Esophagus mucosa (tissue), 1 donor: ENCODE results near the gene OBP2A. TPM values are rescaled to one million over a fixed set of nuclear protein-coding genes. Genes with fewer than 3 reads are reported as not detected.

Experiments used
- ATAC-seq: fragments of 200-7000 bp; cut with Tn5 transposase; one replicate; pipeline ENCODE4 v1.9.1; 2020
- total RNA-seq: library from RNA; stranded (reverse); gene quantifications from one replicate; pipeline ENCODE4 v1.2.4, GENCODE V29; 2023
- donor health status: DM: yes; HTN: yes; CAD: no.

The OBP2A gene
- total RNA-seq, 1 donor from 2014 or later = not detected

DNA sequence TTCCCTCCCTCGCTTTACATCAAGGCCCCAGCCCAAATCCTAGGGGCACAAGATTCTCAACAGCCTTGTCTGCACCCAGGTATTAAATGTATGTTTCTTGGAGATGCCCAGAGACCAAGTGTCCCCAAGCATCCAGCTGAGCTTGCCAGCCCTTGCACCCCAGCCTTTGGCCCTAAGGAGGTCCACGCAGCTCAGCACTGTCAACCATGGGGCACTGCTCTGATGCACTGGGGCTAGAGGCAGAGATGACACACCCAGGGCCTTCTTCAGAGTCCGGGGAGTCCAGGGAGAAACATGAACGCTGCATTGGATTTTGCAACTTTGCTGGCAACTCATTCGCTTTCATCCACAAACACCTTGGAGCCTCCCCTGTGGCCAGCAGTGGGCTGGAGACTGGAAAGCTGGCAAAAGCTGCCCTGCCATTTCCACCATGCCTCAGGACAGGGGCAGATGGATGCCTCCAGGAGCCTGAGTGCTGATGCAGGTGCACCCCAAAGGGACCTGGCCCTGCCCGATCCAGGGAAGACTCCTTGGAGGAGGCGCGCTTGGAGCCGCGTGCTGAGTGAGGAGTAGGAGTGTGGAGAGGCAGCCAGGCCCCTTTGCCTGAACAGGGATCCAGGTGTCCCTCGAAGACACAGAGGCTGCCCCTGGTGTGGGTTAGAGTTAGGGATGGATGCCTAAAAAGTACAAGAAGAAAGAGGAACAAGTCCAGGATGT, 34.9 kb downstream of the OBP2A start:
- no peak for ATAC-seq

DNA sequence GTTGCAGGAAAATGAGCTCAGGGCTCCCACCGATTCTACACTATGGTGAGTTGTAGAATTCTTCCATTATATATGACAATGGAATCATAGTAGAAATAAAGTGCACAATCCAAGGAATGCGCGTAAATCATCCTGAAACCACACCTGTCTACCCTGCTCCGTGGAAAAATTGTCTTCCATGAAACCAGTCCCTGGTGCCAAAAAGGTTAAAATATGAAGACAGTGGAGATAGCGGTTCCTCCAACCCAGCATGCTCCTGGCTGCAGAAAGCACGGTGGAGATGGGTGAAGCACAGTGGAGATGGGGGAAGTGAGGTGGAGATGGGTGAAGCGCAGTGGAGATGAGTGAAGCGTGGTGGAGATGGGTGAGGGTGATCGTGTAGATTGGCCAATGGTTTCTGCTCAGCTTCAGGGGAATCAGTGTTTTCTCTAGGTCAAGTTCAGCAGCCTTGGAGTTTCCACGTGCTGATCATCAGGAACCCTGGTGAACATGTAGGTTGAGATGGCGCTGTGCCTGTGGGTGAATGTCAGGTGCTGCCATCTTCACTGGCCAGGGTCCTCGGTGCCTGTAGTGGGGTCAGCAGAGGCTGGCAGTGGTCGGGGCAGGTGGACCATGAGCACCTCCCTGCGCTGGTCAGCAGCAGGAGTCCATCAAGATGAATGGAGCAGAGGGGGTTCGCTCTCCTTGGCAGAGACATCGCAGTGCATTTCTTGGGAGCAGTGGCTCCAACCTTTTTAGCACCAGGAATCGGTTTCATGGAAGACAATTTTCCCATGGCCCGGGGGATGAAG, 35.9 kb downstream of the OBP2A start:
- ATAC-seq = no peak

DNA sequence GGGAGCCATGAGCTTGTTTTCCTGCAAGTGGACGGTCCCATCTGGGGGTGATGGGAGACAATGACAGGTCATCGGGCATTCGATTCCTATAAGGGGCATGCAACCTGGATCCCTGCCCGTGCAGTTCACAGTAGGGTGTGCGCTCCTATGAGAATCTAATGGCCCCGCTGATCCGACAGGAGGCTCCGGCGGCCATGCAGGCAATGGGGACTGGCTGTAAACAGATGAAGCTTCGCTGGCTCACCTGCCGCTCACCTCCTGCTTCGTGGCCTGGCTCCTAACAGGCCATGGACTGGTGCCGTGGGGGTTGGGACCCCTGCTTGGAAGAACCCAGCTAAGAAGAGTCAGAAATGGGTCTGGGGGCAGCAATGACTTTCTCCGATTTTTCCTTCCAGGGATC, 36.6 kb downstream of the OBP2A start:
- ATAC-seq = no peak

DNA sequence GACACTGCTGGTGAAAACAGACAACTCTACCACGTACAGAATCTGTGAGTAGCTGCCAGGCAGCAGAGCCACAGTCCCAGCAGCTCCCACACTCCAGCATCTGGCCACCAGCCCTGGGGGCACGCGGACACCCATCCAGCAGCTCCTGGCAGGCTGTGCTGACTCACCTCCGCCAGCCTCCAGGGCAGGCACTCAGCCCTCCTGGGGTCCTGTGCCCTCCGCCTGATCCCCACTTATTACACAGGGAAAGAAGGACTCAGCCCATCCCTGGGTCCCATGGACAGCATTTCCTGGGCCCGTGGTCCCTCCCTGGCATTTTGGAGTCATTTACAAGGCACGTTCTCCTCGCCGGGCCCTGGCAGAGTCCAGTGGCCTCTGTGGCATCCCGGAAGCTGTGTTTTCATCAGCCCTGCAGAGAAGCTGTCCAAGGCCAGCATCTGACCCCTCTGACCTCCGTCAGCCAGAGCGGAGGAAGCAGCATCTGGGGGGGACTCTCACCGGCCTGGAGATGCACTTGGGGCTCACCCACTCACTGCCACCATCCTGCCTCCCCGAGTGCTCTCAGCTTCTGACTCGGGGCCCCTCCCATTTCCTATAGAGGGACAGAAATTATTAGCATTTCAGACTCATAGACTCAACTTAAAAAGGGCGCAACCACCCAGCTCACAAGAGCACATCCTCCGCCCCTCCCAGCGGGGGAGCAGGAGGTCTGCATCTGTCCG, 37.2 kb downstream of the OBP2A start:
- no peak for ATAC-seq

DNA sequence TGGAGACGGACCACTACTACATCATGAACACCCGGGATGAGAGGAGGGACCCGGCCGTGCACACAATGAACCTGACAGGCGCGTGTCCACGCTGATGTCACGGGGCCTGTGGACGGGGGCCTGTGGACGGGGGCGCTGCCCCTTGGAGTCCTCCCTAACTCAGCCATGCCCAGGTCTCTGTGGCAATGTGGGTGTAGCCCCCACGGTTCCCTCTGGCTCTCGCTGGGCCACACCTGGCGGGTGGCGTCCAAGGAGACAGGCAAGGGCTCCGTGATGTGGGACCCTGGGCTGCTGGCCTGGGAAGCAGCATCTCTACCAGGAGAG, 37.7 kb downstream of the OBP2A start:
- no peak for ATAC-seq

DNA sequence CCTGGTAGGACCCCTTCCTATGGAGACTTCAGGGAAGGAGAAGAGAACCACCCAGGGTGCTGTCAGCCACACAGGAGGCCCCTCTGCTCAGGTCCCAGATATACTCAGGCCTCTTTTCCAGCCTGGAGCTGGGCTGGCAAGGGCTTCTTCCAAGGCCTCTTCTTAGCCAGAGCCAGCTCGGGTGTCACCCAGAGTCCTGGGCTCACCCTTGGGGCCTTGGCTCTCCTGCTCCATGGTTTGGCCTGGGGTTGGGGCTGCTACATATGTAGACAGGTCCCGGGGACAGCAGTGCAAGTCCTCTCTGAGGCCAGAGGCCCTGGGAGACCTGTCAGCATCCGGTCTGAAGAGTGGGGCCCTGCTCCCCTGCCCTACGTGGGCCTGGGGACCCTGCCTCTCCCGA, 38.4 kb downstream of the OBP2A start:
- ATAC-seq = no peak

DNA sequence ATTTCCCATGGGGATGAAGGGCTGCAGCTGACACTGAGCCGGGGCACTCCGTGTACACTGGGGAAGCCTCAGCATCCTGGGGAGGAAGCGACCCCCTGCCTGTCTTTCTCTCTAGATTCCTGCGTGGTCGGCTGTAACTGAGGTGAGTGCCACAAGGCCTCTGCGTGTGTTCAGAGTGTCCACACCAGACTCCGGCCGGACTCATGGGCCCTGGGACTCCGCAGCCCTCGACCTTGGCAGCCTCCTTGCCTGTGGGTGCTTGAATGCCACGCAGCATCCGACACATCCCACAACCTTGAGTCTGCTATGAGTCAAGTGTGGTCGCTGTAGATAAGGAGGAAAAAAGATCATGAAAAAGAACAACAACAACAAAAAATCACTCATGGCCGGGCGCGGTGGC, 39.0 kb downstream of the OBP2A start:
- no peak for ATAC-seq

DNA sequence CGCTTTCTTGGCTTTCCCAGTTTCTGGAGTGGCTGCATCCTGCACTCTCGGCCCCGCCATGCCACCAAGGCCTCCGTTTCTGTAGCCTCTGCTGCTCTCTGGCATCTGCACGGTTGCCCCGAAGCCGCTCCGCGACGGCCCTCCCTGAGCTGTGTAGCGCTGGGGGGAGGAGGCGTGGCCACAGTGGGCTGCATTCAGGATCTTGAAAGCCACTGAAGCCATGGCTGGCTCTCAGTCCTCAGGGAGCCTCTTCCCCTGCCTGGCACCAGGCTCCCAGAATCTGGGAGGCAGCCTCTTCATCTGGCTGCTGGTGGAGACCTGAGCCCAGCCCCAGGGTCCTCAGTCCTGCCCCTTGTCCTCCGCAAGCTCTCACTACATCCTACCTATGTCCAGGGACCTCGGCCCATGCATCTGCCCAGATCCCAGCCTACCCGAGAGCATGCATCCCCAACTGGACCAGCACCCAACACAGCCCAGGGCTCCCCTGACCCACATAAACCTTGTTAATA, 40.7 kb downstream of the OBP2A start:
- no peak for ATAC-seq

DNA sequence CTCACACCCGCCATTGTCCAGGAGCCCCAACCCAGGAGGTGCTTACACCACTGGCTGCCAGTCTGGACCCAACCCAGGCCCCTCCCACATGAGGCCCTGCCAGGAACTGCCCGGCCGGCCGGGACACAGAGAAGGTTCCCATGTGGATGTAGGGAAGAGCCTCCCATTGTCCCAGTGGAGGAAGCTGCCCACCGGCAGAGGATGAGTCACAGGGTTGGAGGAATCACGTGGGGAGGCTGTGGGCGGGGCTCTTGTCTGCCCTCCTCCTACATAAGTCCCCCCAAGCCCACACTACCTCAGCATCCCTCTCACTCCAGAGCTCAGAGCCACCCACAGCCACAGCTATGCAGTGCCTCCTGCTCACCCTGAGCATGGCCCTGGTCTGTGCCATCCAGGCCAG, 41.7 kb downstream of the OBP2A start:
- ATAC-seq = no peak

DNA sequence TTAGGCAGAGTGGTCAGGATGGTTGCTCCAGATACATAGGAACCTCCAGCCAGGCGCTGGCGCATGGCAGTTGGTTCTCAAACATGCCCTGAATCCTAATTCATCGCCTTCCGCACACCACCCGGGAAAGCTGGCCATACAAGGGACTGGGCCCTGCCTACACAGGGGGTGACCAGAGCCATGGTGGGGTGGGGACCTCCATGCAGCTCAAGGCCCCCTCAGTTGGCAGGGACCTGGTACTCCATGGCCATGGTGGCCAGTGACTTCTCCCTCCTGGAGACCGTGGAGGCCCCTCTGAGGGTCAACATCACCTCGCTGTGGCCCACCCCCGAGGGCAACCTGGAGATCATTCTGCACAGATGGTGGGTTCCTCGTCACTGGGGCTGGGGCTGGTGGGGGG, 42.4 kb downstream of the OBP2A start:
- ATAC-seq = no peak

DNA sequence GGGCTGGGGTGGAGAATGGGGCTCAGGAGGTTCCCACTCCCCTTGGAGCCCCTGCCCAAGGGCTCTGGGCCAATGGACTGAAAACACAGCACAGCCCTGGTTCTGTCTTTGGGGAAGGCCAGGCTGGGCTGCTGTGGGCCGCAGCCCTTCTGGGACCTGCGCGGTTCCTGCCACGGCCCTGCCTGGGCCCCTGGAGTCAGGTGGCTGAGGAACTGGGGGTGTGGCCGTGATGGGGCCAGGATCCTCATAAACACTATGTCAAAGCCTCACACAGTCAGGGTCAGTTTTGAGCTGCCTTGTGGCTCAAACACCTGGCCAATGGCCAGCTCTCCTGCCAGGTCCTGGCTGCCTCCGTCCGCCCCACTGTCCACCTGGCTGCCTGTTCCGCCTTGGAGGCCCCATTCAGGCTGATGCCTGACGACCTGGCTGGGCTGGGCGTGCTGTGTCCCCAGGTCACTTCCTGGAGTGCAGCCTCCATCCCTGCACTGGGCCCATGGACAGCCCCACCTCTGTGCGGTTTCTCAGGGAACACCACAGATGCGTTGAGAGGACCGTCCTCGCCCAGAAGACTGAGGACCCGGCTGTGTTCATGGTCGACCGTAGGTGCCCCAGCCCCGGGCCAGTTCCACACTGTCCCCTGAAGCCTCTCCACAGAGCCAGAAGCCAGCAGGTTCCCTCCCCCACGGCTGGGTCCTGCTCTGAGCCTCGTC, 43.1 kb downstream of the OBP2A start:
- ATAC-seq = no peak

DNA sequence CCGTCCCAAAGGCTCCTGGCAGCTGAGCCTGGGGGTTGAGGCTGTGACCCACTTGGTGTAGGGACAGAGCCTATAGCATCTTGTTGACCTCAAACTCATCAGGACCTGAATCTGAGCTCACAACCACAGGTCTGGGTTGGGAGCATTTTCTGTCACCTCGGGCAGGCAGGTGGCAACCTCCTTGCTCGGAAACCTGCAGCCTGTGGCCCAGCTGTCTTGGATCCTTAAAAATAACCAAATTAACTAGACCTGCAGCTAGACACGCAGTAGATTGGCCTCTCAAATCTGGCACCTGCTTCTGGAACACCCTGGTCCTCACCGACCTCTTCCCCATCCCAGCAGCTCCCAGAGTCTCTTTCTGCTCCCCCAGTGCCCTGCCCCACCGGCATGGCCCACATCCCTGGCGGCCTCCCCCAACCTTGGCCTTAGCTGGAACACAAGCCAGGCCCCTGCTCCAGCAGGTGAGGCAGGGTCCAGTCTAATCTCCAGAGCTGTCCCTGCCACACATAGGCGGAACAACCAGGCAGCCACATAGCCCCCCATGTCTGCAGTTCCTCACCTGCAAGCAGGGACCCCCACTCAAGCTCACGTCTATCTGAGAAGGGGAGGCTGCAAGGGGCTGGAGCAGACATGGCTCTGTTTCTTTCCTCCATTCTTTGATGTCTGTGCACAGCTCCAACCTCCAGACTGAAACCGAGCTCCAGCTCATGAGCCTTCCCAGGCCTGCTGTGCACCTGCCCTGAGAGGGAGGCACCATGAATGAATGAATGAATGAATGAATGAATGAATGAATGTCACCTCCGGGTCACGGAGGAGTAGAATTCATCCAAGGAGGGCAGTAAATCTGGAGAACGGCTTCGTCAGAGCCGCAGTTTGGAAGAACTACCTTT, 43.9 kb downstream of the OBP2A start:
- ATAC-seq = no peak

DNA sequence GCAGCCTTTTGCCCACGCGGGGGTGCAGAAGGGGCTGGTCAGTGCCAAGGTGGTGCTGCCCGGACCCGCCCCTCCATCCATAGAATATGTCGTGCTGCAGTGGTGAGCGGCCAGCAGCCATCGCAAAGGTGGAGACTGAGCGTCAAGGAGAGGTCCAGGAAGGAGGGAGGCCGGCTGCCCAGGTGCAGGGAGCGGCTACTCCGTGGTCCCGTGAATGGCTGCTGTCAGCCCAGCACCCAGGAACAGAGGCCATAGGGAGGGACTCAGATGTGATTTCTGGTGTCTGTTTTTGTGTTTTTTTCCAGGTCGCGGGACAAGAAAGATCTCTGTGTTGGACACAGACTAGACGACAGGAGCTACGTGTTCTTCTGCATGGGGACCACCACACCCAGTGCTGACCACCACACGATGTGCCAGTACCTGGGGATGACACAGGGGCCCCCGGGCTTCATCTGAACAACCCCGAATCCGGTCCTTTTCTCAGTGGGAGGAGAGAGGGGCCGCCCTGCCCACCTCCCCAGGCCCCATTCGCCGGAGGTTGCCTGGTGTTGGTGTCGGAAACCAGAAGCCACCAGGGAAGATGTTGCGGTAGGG, 44.7 kb downstream of the OBP2A start:
- no peak for ATAC-seq

DNA sequence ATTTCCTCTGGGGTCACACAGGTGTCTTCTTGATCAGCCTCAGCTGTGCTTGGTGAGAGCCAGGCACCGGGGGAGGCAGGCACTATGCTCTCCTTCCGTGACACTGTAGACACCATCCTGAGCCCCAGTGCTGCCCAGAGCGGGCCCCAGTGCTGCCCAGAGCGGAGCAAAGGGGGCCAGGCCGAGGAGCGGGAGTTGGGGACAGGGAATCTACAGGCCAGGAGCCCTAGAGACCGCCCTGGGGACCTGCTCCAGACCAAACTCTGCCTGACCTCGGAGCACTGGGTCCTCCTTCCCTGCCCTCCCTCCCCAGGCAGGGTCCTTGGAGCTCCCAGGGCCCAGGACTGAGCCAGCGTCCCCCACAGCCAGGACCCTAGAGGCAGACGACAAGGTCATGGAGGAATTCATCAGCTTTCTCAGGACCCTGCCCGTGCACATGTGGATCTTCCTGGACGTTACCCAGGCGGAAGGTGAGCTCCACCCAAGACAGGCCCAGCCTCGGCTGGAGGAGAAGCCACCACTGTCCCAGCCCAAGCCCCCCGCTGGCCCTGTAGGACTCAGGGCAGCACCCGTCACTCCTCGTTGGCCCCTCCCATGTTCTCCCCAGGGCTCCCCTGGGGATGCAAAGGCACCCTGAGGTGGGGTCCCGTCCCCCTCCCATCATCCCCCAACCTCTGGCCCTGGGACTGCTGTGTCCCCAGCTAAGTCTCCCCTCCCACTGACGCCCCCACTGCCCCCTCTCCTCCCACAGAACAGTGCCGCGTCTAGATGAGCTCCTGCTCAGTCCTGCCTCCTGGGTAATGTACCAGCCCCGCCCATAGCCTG, 45.8 kb downstream of the OBP2A start:
- no peak for ATAC-seq

DNA sequence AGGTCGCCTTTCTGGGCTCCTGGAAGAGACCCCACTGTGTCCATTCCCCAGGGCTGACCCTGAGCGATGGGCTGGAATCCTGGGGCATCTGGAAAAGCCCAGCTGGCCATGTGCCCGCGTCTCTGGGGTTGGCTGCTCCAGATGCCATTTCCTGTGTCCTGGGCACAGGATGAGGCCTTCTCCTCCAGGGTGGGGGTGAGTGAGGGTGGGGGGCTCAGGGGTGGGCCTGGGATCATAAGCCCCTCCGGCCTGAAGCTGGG, 46.3 kb downstream of the OBP2A start:
- no peak for ATAC-seq

DNA sequence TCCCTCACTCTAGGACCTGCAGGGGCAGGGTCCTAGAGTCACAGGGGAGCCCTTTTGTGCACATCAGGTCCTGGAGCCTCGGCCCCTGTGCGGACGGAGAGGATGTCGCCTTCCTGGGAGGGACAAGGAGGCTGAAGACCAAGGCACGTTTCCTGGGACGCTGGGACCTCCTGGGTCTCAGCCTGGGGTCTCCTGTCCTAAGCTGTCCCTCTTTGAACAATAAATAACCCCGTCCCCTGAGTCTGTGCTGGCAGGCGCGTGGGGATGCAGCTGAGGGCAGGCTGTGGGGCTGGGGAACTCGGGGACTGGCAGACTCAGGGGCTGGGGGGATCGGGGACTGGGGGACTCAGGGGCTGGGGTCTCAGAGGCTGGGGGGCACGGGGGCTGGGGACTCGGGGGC, 46.7 kb downstream of the OBP2A start:
- no peak for ATAC-seq

DNA sequence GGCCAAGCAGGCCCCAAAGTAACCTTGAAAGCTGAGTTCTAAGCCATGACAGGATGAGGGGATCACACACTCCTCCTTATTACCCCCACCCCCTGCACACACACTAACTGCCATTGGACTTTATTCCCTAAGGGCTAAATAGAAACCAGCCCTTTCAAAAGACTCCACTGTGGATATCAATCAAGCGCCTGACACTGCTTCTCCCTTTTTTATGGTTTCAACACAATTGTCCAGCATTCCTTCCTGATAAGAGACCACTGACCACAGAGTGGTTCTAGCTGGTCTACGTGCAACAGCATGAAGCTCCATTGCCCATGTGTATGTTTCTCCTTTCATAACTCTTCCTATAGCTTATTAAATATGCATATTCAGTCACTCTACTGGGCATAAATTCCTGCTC, 50.3 kb downstream of the OBP2A start:
- no peak for ATAC-seq
